Stimulated activated CD4-positive, alpha-beta T cell treated with anti-CD3 and anti-CD28 coated beads, TNF-alpha, amount 100 ng/mL, for 1 hour (primary cell): ENCODE measurements around the gene CPAMD8.
"Not testable (repeated sequence)": the region's sequence is repeated elsewhere in the genome, so short reads cannot be mapped to it uniquely, and the experiment has no call there.

Experiments
- DNase-seq, 3 donors: peaks; one replicate each; pipeline ENCODE4 v3.0.0-alpha.2; 2020; ENCODE audit warnings: low read depth in 3 of 3, low spot score in 1 of 3

The CPAMD8 gene

GRCh38 chr19:16876904-16877361, 149.7 kb downstream of the CPAMD8 start:
- no peak for DNase-seq

GRCh38 chr19:16875584-16876555, 150.7 kb downstream of the CPAMD8 start:
- DNase-seq = no peak

GRCh38 chr19:16874978-16875299, 151.7 kb downstream of the CPAMD8 start:
- DNase-seq = not testable (repeated sequence)

GRCh38 chr19:16874250-16874977, 152.2 kb downstream of the CPAMD8 start:
- no peak for DNase-seq

- DNase-seq = no peak
Measured at GRCh38 chr19:16873594-16873993, 153.0 kb downstream of the CPAMD8 start.

GRCh38 chr19:16872728-16873127, 153.9 kb downstream of the CPAMD8 start:
- no peak for DNase-seq

GRCh38 chr19:16871871-16872270, 154.7 kb downstream of the CPAMD8 start:
- no peak for DNase-seq

- DNase-seq = no peak
Measured at GRCh38 chr19:16869331-16869972, 157.2 kb downstream of the CPAMD8 start.

- DNase-seq = no peak
Measured at GRCh38 chr19:16868423-16869130, 158.0 kb downstream of the CPAMD8 start.

- no peak for DNase-seq
Measured at GRCh38 chr19:16867211-16867610, 159.4 kb downstream of the CPAMD8 start.

- no peak for DNase-seq
Measured at GRCh38 chr19:16862826-16863415, 163.7 kb downstream of the CPAMD8 start.

- DNase-seq = no peak
Measured at GRCh38 chr19:16861834-16862233, 164.8 kb downstream of the CPAMD8 start.

GRCh38 chr19:16861011-16861410, 165.6 kb downstream of the CPAMD8 start:
- DNase-seq = no peak

GRCh38 chr19:16860118-16860517, 166.5 kb downstream of the CPAMD8 start:
- no peak for DNase-seq

- DNase-seq = no peak
Measured at GRCh38 chr19:16859626-16860025, 167.0 kb downstream of the CPAMD8 start.

- DNase-seq = no peak
Measured at GRCh38 chr19:16856091-16856490, 170.5 kb downstream of the CPAMD8 start.

- no peak for DNase-seq
Measured at GRCh38 chr19:16853066-16853465, 173.5 kb downstream of the CPAMD8 start.

- no peak for DNase-seq
Measured at GRCh38 chr19:16851031-16851712, 175.4 kb downstream of the CPAMD8 start.

- DNase-seq = no peak
Measured at GRCh38 chr19:16850133-16850532, 176.5 kb downstream of the CPAMD8 start.

- DNase-seq = no peak
Measured at GRCh38 chr19:16849168-16849567, 177.4 kb downstream of the CPAMD8 start.
